Measurements from ENCODE around the gene ZNF521. TPM values are rescaled to one million over a fixed set of nuclear protein-coding genes. Genes with fewer than 3 reads are reported as not detected.

Gene ZNF521
- total RNA-seq, 1 donor from 2014 or later: 75.1 TPM

GRCh38 chr18:25288340-25288938 lies 63.5 kb downstream of the ZNF521 start:
- TF ChIP-seq CTCF (conservative IDR thresholded peaks at IDR 0.05): no peak
- Mint-ChIP-seq H3K36me3 (peaks cover 4% of the 10 kb centered on the region), H3K4me1 (ENCODE audit: unreplicated experiment) (peaks cover 19% of the 10 kb centered on the region), H3K27me3 (no peaks in the 10 kb centered on the region), H3K27ac (peak overlapping the region; percentile 67), H3K4me3 (peak overlapping the region; percentile 2), H3K9me3 (no peaks in the 10 kb centered on the region)
- DNase-seq (ENCODE audit: extremely low spot score, unreplicated experiment): no peak

GRCh38 chr18:25287106-25287505 lies 64.9 kb downstream of the ZNF521 start:
- Mint-ChIP-seq H3K4me3 (no peak overlapping the region), H3K36me3 (no peaks in the 10 kb centered on the region), H3K27ac (no peak overlapping the region), H3K4me1 (ENCODE audit: unreplicated experiment) (peaks cover 6% of the 10 kb centered on the region), H3K9me3 (no peaks in the 10 kb centered on the region), H3K27me3 (no peaks in the 10 kb centered on the region)
- DNase-seq (ENCODE audit: extremely low spot score, unreplicated experiment): no peak
- no peak for TF ChIP-seq CTCF (conservative IDR thresholded peaks at IDR 0.05)

GRCh38 chr18:25284861-25285550 lies 67.0 kb downstream of the ZNF521 start:
- Mint-ChIP-seq H3K27me3 (no peaks in the 10 kb centered on the region), H3K4me1 (ENCODE audit: unreplicated experiment) (peaks cover 12% of the 10 kb centered on the region), H3K27ac (no peak overlapping the region), H3K36me3 (no peaks in the 10 kb centered on the region), H3K9me3 (no peaks in the 10 kb centered on the region), H3K4me3 (no peak overlapping the region)
- DNase-seq (ENCODE audit: extremely low spot score, unreplicated experiment): no peak
- TF ChIP-seq CTCF (conservative IDR thresholded peaks at IDR 0.05): no peak

- no peaks in the 10 kb centered on the region for H3K36me3 Mint-ChIP-seq
Observed at GRCh38 chr18:25284281-25284680, 67.7 kb downstream of the ZNF521 start.

GRCh38 chr18:25283781-25284180 lies 68.2 kb downstream of the ZNF521 start:
- Mint-ChIP-seq H3K27ac (no peak overlapping the region), H3K4me1 (ENCODE audit: unreplicated experiment) (peaks cover 13% of the 10 kb centered on the region), H3K36me3 (no peaks in the 10 kb centered on the region), H3K9me3 (no peaks in the 10 kb centered on the region), H3K4me3 (no peak overlapping the region), H3K27me3 (no peaks in the 10 kb centered on the region)
- DNase-seq (ENCODE audit: extremely low spot score, unreplicated experiment): no peak
- TF ChIP-seq CTCF (conservative IDR thresholded peaks at IDR 0.05): no peak

More at GRCh38 chr18:25284281-25284680, 67.7 kb downstream of the ZNF521 start:
- Mint-ChIP-seq H3K27ac (no peak overlapping the region), H3K4me1 (ENCODE audit: unreplicated experiment) (peaks cover 13% of the 10 kb centered on the region), H3K27me3 (no peaks in the 10 kb centered on the region), H3K4me3 (no peak overlapping the region), H3K9me3 (no peaks in the 10 kb centered on the region)
- DNase-seq (ENCODE audit: extremely low spot score, unreplicated experiment): no peak
- TF ChIP-seq CTCF (conservative IDR thresholded peaks at IDR 0.05): no peak
